Erythroblast (primary cell): Measurements from ENCODE around the gene ASMTL.

Experiments used
- GATA1 ChIP-seq: IDR thresholded peaks from 2 replicates; pipeline ENCODE4 v1.6.1; 2011; ENCODE audit warnings: low read depth, mild to moderate bottlenecking, control low read depth, low read length, moderate library complexity
- POLR2A ChIP-seq: IDR thresholded peaks from 2 replicates; pipeline ENCODE4 v1.6.1; 2011; ENCODE audit warnings: mild to moderate bottlenecking, low read length

DNA sequence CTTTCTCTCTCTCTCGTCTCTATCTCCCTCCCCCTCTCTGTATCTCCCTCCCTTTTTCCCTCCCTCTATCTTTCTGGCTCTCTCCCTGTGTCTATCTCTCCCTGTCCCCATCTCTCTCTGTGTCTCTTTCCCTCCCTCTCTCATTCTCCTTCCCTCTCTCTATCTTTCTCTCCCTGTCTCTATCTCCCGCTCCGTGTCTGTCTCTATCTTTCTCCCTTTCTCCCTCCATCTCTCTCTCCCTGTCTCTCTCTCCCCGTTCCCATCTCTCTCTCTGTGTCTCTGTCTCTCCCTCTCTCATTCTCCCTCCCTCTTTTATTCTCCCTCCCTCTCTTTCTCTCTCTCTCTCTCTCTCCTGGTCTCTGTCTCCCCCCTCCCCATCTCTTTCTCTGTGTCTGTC lies 93.2 kb downstream of the ASMTL start:
- TF ChIP-seq POLR2A (no peak), GATA1 (no peak)
